H1 (cell line): ENCODE data around the gene DDR1. TPM values are rescaled to one million over a fixed set of nuclear protein-coding genes. Genes with fewer than 3 reads are reported as not detected.

Experiments
- CTCF ChIA-PET: fragments of 300-600 bp; sonication (Branson Sonifier 250); formaldehyde crosslinking; loops from one replicate; lab custom pipeline; 2021; ENCODE audit not compliant: partially characterized antibody; lab: Charles Lee
- POLR2A ChIA-PET: fragments of 300-600 bp; sonication (Branson Sonifier 250); formaldehyde crosslinking; loops from one replicate; lab custom pipeline; 2021; ENCODE audit warnings: inconsistent platforms; ENCODE audit not compliant: partially characterized antibody; lab: Charles Lee
- DNase-seq, 2 experiments: peaks; one replicate each; pipeline versions ENCODE4 v3.0.0 to v3.0.0-alpha.2; 2010 to 2022; ENCODE audit warnings: low spot score in 2 of 2, low read depth in 1 of 2, mixed read lengths in 1 of 2
- FAIRE-seq: peaks from 2 replicates; lab custom pipeline; 2011; peaks lifted over from hg19 to GRCh38; lab: Jason Lieb, UNC
- H2AFZ ChIP-seq: 2 replicates; pipeline ENCODE4 v1.8.1; 2012; ENCODE audit warnings: low read length, inconsistent platforms
- H2AK5ac ChIP-seq: 2 replicates; pipeline ENCODE4 v1.6.1; 2013; ENCODE audit warnings: low read depth, low read length
- H2BK120ac ChIP-seq: replicated peaks from 2 replicates; pipeline ENCODE3; 2013; ENCODE audit warnings: low read depth, low read length, inconsistent platforms
- H2BK12ac ChIP-seq: 2 replicates; pipeline ENCODE4 v1.6.1; 2013; ENCODE audit warnings: low read depth, low read length
- H2BK15ac ChIP-seq: 2 replicates; pipeline ENCODE4 v1.6.1; 2013; ENCODE audit warnings: low read length
- H2BK20ac ChIP-seq: 2 replicates; pipeline ENCODE4 v1.6.1; 2013; ENCODE audit warnings: low read length
- H2BK5ac ChIP-seq: 2 replicates; pipeline ENCODE4 v1.6.1; 2013; ENCODE audit warnings: low read depth, low read length
- H3K14ac ChIP-seq: 2 replicates; pipeline ENCODE4 v1.6.1; 2013; ENCODE audit warnings: inconsistent platforms; ENCODE audit not compliant: insufficient read length
- H3K18ac ChIP-seq: 2 replicates; pipeline ENCODE4 v1.6.1; 2013; ENCODE audit warnings: low read length; ENCODE audit errors: extremely low read depth
- H3K23ac ChIP-seq: 2 replicates; pipeline ENCODE4 v1.6.1; 2013; ENCODE audit warnings: inconsistent platforms; ENCODE audit not compliant: insufficient read length
- H3K23me2 ChIP-seq: 2 replicates; pipeline ENCODE4 v1.6.1; 2013; ENCODE audit warnings: low read depth, low read length
- H3K27ac ChIP-seq: 2 replicates; pipeline ENCODE4 v1.6.1; 2011; ENCODE audit warnings: low read depth, low read length, inconsistent platforms
- H3K27me3 ChIP-seq, 4 experiments: replicated peaks in 1 of 4; 1 replicate in 1 of 4; 2 replicates in 3 of 4; pipeline versions ENCODE4 v1.6.1 to v1.8.1; 2011 to 2013; ENCODE audit warnings: low read length in 3 of 4, mild to moderate bottlenecking in 3 of 4, inconsistent platforms in 2 of 4, mixed read lengths in 2 of 4, moderate library complexity in 1 of 4; ENCODE audit not compliant: control insufficient read depth in 3 of 4, insufficient read depth in 3 of 4; ENCODE audit errors: extremely low read depth in 1 of 4
- H3K36me3 ChIP-seq, 4 experiments: 2 replicates each; pipeline versions ENCODE4 v1.6.1 to v1.8.1; 2011 to 2013; ENCODE audit warnings: mild to moderate bottlenecking in 4 of 4, low read length in 3 of 4, moderate library complexity in 2 of 4, control low read depth in 1 of 4, inconsistent platforms in 1 of 4; ENCODE audit not compliant: insufficient read depth in 4 of 4, control insufficient read depth in 2 of 4
- H3K4ac ChIP-seq: replicated peaks from 2 replicates; pipeline ENCODE3; 2013; ENCODE audit warnings: low read length, low read depth, mixed read lengths, inconsistent platforms; ENCODE audit not compliant: insufficient read length
- H3K4me1 ChIP-seq, 4 experiments: replicated peaks in 1 of 4; 1 replicate in 1 of 4; 2 replicates in 3 of 4; pipeline versions ENCODE4 v1.6.1 to v1.8.1; 2011 to 2013; ENCODE audit warnings: low read length in 3 of 4, inconsistent platforms in 2 of 4, mixed read lengths in 1 of 4; ENCODE audit not compliant: insufficient read depth in 4 of 4, control insufficient read depth in 3 of 4
- H3K4me2 ChIP-seq, 2 experiments: 2 replicates each; pipeline versions ENCODE4 v1.6.1 to v1.8.1; 2011 to 2013; ENCODE audit warnings: low read depth in 2 of 2, low read length in 2 of 2, control low read depth in 1 of 2, inconsistent platforms in 1 of 2, mild to moderate bottlenecking in 1 of 2; ENCODE audit not compliant: insufficient read depth in 1 of 2
- H3K4me3 ChIP-seq, 4 experiments: fragments of 200-600, 300-600 bp in 1 of 4; sonication (generic), shearing (Covaris generic), sonication (Bioruptor Twin) in 1 of 4; 2 replicates each; pipeline versions ENCODE4 v1.5.1 to v1.8.1; 2011 to 2016; ENCODE audit warnings: low read length in 4 of 4, low read depth in 3 of 4, control low read depth in 2 of 4, inconsistent platforms in 2 of 4, mild to moderate bottlenecking in 2 of 4, mixed read lengths in 1 of 4, moderate library complexity in 1 of 4; ENCODE audit not compliant: insufficient read depth in 2 of 4; ENCODE audit errors: extremely low read depth in 1 of 4
- H3K56ac ChIP-seq: replicated peaks from 2 replicates; pipeline ENCODE3; 2013; ENCODE audit warnings: low read depth, mild to moderate bottlenecking, mixed read lengths, low read length, inconsistent platforms; ENCODE audit not compliant: insufficient read length
- H3K79me1 ChIP-seq: 2 replicates; pipeline ENCODE4 v1.6.1; 2013; ENCODE audit warnings: low read depth, low read length, control low read depth
- H3K79me2 ChIP-seq, 2 experiments: 2 replicates each; pipeline versions ENCODE4 v1.6.1 to v1.8.1; 2012 to 2013; ENCODE audit warnings: low read length in 2 of 2, mild to moderate bottlenecking in 2 of 2, inconsistent platforms in 1 of 2; ENCODE audit not compliant: insufficient read depth in 2 of 2, control insufficient read depth in 1 of 2
- H3K9ac ChIP-seq, 4 experiments: replicated peaks in 1 of 4; 1 replicate in 1 of 4; 2 replicates in 3 of 4; pipeline versions ENCODE4 v1.6.1 to v1.8.1; 2011 to 2013; ENCODE audit warnings: low read depth in 3 of 4, low read length in 3 of 4, control low read depth in 2 of 4, mild to moderate bottlenecking in 2 of 4, moderate library complexity in 2 of 4, inconsistent platforms in 1 of 4; ENCODE audit errors: extremely low read depth in 1 of 4
- H3K9me3 ChIP-seq, 2 experiments: 2 replicates each; pipeline versions ENCODE4 v1.6.1 to v1.8.1; 2012 to 2013; ENCODE audit warnings: mild to moderate bottlenecking in 2 of 2, moderate library complexity in 2 of 2, control low read depth in 1 of 2, inconsistent platforms in 1 of 2, low read depth in 1 of 2, low read length in 1 of 2, mixed read lengths in 1 of 2; ENCODE audit not compliant: insufficient read depth in 2 of 2
- H4K20me1 ChIP-seq, 2 experiments: replicated peaks in 1 of 2; 2 replicates each; pipeline versions ENCODE3 to v1.8.1; 2011 to 2013; ENCODE audit warnings: inconsistent platforms in 2 of 2, low read length in 2 of 2, mild to moderate bottlenecking in 1 of 2; ENCODE audit not compliant: insufficient read depth in 2 of 2, control insufficient read depth in 1 of 2
- H4K5ac ChIP-seq: 2 replicates; pipeline ENCODE4 v1.6.1; 2013; ENCODE audit warnings: low read length, low read depth, mixed read lengths, inconsistent platforms; ENCODE audit not compliant: insufficient read length
- H4K8ac ChIP-seq: 2 replicates; pipeline ENCODE4 v1.8.0; 2013; ENCODE audit warnings: mild to moderate bottlenecking, moderate library complexity, low read length, inconsistent platforms; ENCODE audit not compliant: insufficient read depth; ENCODE audit errors: extremely low read depth
- H4K91ac ChIP-seq: replicated peaks from 2 replicates; pipeline ENCODE3; 2013; ENCODE audit warnings: low read length, mixed read lengths, inconsistent platforms; ENCODE audit not compliant: insufficient read length
- BACH1 ChIP-seq: IDR thresholded peaks from 2 replicates; pipeline ENCODE4 v1.6.1; 2012; ENCODE audit warnings: low read length, improper control_type of control experiment
- MAFK ChIP-seq: IDR thresholded peaks from 2 replicates; pipeline ENCODE4 v1.6.1; 2012; ENCODE audit warnings: low read depth, mild to moderate bottlenecking, improper control_type of control experiment, low read length
- POLR2AphosphoS5 ChIP-seq: IDR thresholded peaks from 2 replicates; pipeline ENCODE4 v1.6.1; 2011; ENCODE audit warnings: low read depth, low read length
- POU5F1 ChIP-seq: IDR thresholded peaks from 2 replicates; pipeline ENCODE4 v1.6.1; 2011; ENCODE audit warnings: low read depth, mild to moderate bottlenecking, low read length, moderate library complexity
- SAP30 ChIP-seq: fragments of 300-600 bp; sonication (generic); IDR thresholded peaks from 2 replicates; pipeline ENCODE4 v1.7.1; 2012; ENCODE audit warnings: low read length, moderate library complexity, mild to moderate bottlenecking, inconsistent platforms; ENCODE audit not compliant: insufficient read depth, insufficient replicate concordance
- SIN3A ChIP-seq, 2 experiments: IDR thresholded peaks in 1 of 2; conservative IDR thresholded peaks in 1 of 2; 2 replicates each; pipeline ENCODE4 v1.6.1; 2011 to 2012; ENCODE audit warnings: low read length in 2 of 2, improper control_type of control experiment in 1 of 2, low read depth in 1 of 2, mild to moderate bottlenecking in 1 of 2
- TAF1 ChIP-seq: IDR thresholded peaks from 2 replicates; pipeline ENCODE4 v1.6.1; 2011; ENCODE audit warnings: mild to moderate bottlenecking, low read depth, low read length
- TBP ChIP-seq: IDR thresholded peaks from 2 replicates; pipeline ENCODE4 v1.6.1; 2011; ENCODE audit warnings: low read depth, low read length, improper control_type of control experiment
- TCF12 ChIP-seq: IDR thresholded peaks from 2 replicates; pipeline ENCODE4 v1.6.1; 2011; ENCODE audit warnings: low read depth, mild to moderate bottlenecking, low read length
- TEAD4 ChIP-seq: IDR thresholded peaks from 2 replicates; pipeline ENCODE4 v1.6.1; 2012; ENCODE audit warnings: low read depth, low read length, inconsistent platforms, mixed read lengths
- WGBS, 2 experiments: shearing (Covaris generic) in 1 of 2; methylation state at CpG; one replicate each; pipeline versions ENCODE4 v1.1.6 to v1.1.7; 2013 to 2015; ENCODE audit warnings: low lambda C conversion rate in 2 of 2, mixed read lengths in 2 of 2, inconsistent platforms in 1 of 2, low coverage in 1 of 2, missing lambda C conversion rate in 1 of 2; ENCODE audit not compliant: insufficient replicate concordance in 2 of 2, insufficient coverage in 1 of 2, insufficient read length in 1 of 2; ENCODE audit errors: extremely low coverage in 1 of 2, missing lambda C conversion rate in 1 of 2; 5-methylcytosine and 5-hydroxymethylcytosine counted together
- polyA plus RNA-seq, 7 experiments: library from polyadenylated mRNA; depleted of rRNA in 3 of 7; stranded (reverse) in 5 of 7; unstranded in 2 of 7; fragments of >200 nt in 5 of 7; fragments of 200-250 nt in 2 of 7; gene quantifications; 1 replicate in 5 of 7; 2 replicates in 1 of 7; 4 replicates in 1 of 7; pipeline versions ENCODE4 v1.2.1 to v1.2.3, GENCODE V29; 2011 to 2013; ENCODE audit warnings: missing spikeins in 2 of 7, mixed read lengths in 2 of 7
- total RNA-seq: library from RNA; stranded (reverse); fragmentation: NEBNext Ultra II Directional; extraction: Animal tissue kit (Norgen Biotek cat#: 25700); gene quantifications from 2 replicates; pipeline ENCODE4 v1.2.1, GENCODE V29; 2021

The DDR1 gene
- total and polyA plus RNA-seq, 2 of the 8 experiments (the other 6 are each of a cell fraction or from before 2014, with no cell fraction given), result 99.4 to 181 TPM

- no peak for FAIRE-seq
- peaks cover 5 to 54% of the 10 kb centered on the region in 2 experiments for H3K79me2 ChIP-seq
- 19% methylated on average over 15 of the region's 15 CpGs; no CpG with 5 or more reads in 1 of the 2 experiments for WGBS, 2 experiments
- TF ChIP-seq POLR2AphosphoS5, result 0 out of 2 replicates have a peak, but pooled peaks have one; percentile 13
- 0 out of 2 replicates have a peak, but pooled peaks have one; percentile 11 for TF ChIP-seq TBP
- TF ChIP-seq SAP30, result peak; percentile 22
- no peak for TF ChIP-seq MAFK
- TF ChIP-seq TAF1, result 0 out of 2 replicates have a peak, but pooled peaks have one; percentile 15
- TF ChIP-seq TEAD4, result no peak; the same call in 1 of the 2 replicates
- TF ChIP-seq BACH1, result no peak
- no peak for TF ChIP-seq POU5F1
- TF ChIP-seq SIN3A (conservative IDR thresholded peaks at IDR 0.05 in 1 of 2, IDR thresholded peaks at IDR 0.05 in 1 of 2; ENCODE audit: low read depth in 1 of 2, low read length in 2 of 2), result peak in 1 of 2 experiments; percentile 55; a peak in 1 of 4 replicates
- 0 out of 2 replicates have a peak, but pooled peaks have one; percentile 44 for TF ChIP-seq TCF12
These were observed 1.3 kb upstream of the DDR1 start for GRCh38 chr6:30882759-30883684.

More at GRCh38 chr6:30882759-30883684, 1.3 kb upstream of the DDR1 start:
- H3K4ac ChIP-seq, result peak overlapping the region; percentile 91
- H3K9ac ChIP-seq, result peak overlapping the region; percentile 55 to 69 (median 67)
- peak overlapping the region; percentile 57; the same call in 1 of the 2 replicates for H2AK5ac ChIP-seq
- no peak overlapping the region for H3K14ac ChIP-seq
- CTCF ChIA-PET, result interaction anchor here (1.0 to 29.0 kb wide), 13 partner anchors 9 to 204 kb away, joined by 3 to 610 read pairs (median 11); partner anchors contain the start of genes GTF2H4 and VARS2
- H2BK12ac ChIP-seq, result peak overlapping the region; percentile 89
- H3K79me1 ChIP-seq, result peaks cover 11% of the 10 kb centered on the region; the same call in 1 of the 2 replicates
- DNase-seq, result peak in 1 of 2 experiments; percentile 86
- peak overlapping the region; percentile 93; the same call in 1 of the 2 replicates for H2BK15ac ChIP-seq
- H3K27ac ChIP-seq, result peak overlapping the region; percentile 70
- no peak overlapping the region for H2AFZ ChIP-seq
- peak overlapping the region; percentile 60 for H4K5ac ChIP-seq
- H3K56ac ChIP-seq, result peak overlapping the region; percentile 72
- no peaks in the 10 kb centered on the region for H3K9me3 ChIP-seq
- H3K36me3 ChIP-seq, result no peaks in the 10 kb centered on the region
- peak overlapping the region; percentile 87; the same call in 1 of the 2 replicates for H2BK20ac ChIP-seq
- H3K4me3 ChIP-seq, result peak overlapping the region; percentile 57 to 86 (median 80)
- peak overlapping the region; percentile 96 for H3K18ac ChIP-seq
- peak overlapping the region; percentile 96 for H2BK5ac ChIP-seq
- no peak overlapping the region for H3K23ac ChIP-seq
- peak overlapping the region; percentile 40 for H4K91ac ChIP-seq
- H3K23me2 ChIP-seq, result peaks cover 38% of the 10 kb centered on the region
- H3K4me1 ChIP-seq, result peaks cover 12 to 55% (median 38%) of the 10 kb centered on the region in 4 experiments
- peaks cover 0 to 11% of the 10 kb centered on the region in 2 experiments for H4K20me1 ChIP-seq
- H3K27me3 ChIP-seq, result no peaks in the 10 kb centered on the region
- H3K4me2 ChIP-seq, result peak overlapping the region; percentile 92 to 94
- POLR2A ChIA-PET, result interaction anchor here (0.6 to 19.5 kb wide), 19 partner anchors 10 to 338 kb away, joined by 3 to 452 read pairs (median 4); partner anchors contain the start of genes FLOT1, GTF2H4, IER3 and MDC1
- peak overlapping the region; percentile 2 for H2BK120ac ChIP-seq
- 0 out of 2 replicates have a peak overlapping the region, but pooled peaks have one; percentile 42 for H4K8ac ChIP-seq
